ENCODE results near the gene EMILIN3.

DNA sequence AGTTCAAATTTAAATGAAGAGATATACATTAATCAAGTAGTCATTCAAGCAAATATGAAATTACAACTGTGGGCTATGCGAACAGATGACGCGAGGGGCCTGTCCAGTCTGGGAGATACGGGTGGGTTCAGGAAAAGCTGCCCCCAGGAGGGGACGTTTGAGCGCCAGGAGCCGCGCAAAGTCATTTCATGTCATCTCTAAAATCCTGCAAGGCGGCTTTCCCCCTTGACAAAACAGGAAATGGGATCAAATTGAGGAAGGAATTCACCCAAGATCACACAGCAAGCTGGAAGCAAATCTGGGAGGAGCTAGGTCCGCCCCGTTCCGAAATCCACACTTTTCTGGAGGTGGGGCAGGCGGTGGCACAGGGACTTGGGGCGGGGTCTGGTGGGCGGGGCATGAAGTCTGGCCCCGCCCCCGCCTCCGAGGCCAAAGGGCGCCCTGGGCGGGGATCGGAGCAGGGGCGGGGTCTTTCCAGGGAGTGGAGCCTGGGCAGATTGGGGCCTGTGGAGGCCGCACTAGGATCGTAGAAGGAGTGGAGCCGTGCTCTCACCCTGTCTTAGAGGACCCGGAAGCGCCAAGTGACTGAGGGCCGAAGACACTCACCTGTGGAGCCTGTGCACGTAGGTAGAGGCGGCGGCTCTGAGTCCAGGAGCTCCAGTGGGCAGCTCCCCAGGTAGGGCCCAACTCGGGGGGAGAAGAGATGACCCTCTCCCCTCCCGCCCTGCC lies 26.1 kb downstream of the EMILIN3 start, which contains the start of gene LPIN3:
- TF ChIP-seq ZNF274 (IDR thresholded peaks at IDR 0.05; ENCODE audit: low read depth, low read length): no peak
- no peak for TF ChIP-seq YY1 (IDR thresholded peaks at IDR 0.05; ENCODE audit: insufficient read depth, insufficient read length)
